HG03175 (cell line): ENCODE data around the gene PAPSS1.
A peak's percentile ranks its signal among the peaks of the same experiment; 100 is the strongest.

Source experiments
- ATAC-seq: cut with Tn5 transposase; IDR thresholded peaks from one replicate; pipeline ENCODE4 v1.9.1; 2021; ENCODE audit warnings: mild to moderate bottlenecking, moderate library complexity; ENCODE audit not compliant: unreplicated experiment

PAPSS1 gene

DNA sequence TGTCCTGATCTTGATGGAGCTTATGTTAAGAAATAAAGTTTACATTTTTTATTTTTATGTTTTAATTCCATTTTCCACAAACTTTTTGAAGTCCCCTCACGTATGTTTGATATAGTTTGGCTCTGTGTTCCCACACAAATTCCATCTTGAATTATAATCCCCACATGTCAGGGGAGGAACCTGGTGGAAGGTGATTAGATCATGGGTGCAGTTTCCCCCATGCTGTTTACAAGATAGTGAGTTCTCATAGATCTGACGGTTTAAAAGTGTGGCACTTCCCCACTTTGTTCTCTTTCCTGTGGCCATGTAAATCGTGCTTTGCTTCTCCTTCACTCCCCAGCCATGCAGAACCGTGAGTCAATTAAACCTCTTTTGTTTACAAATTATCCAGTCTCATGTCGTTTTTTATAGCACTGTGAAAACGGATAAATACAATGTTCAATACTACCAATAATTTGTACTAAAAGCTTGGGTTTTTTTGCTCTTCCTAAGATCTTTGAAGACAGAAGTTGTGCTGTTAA is 89.8 kb downstream of the PAPSS1 start:
- no peak for ATAC-seq

GRCh38 chr4:107629318-107629717 is 90.7 kb downstream of the PAPSS1 start:
- no peak for ATAC-seq

- no peak for ATAC-seq
These were observed 94.6 kb downstream of the PAPSS1 start for GRCh38 chr4:107625391-107625902.

GRCh38 chr4:107624024-107624423 is 96.0 kb downstream of the PAPSS1 start:
- ATAC-seq, result no peak

GRCh38 chr4:107622006-107622405 is 98.0 kb downstream of the PAPSS1 start:
- ATAC-seq, result no peak

- no peak for ATAC-seq
These were observed 100.3 kb downstream of the PAPSS1 start for GRCh38 chr4:107619731-107620130.

DNA sequence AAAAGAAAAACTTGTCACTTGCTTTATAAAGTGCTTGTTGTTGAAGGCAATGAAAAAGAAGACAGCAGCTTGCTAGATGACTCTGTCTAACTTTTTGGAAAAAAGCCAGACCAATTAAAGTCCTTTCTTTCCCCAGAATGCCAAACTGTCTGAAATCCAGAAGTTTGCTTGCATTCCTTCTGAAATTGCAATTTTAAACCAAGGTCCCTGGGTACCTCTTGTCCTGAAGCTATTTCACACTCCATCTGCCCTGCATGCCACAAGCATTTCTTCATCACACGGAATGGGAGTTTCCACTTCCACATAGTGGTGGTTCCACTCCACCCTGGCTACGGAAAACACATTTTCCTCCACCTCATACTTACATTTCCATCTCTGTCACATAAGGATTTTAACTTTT is 101.0 kb downstream of the PAPSS1 start:
- ATAC-seq, result no peak

DNA sequence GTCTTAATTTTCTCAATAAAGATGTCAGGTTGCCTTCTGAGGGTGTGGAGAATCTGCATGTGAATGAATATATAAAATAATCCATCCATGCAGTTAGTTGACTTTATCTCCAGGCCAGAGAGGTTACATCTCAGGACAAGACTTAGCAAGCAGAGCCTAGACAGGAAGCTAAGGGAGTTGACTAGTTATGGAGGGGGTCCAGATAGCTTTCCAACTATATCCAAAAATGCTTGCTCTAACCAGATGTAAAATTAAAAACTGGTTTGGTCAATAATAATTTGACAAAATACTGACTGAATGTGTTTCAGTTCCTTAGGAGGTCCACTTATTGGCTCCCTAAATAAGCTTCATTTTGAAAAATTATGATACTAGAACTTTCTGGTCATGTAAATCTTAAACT is 101.4 kb downstream of the PAPSS1 start:
- no peak for ATAC-seq

DNA sequence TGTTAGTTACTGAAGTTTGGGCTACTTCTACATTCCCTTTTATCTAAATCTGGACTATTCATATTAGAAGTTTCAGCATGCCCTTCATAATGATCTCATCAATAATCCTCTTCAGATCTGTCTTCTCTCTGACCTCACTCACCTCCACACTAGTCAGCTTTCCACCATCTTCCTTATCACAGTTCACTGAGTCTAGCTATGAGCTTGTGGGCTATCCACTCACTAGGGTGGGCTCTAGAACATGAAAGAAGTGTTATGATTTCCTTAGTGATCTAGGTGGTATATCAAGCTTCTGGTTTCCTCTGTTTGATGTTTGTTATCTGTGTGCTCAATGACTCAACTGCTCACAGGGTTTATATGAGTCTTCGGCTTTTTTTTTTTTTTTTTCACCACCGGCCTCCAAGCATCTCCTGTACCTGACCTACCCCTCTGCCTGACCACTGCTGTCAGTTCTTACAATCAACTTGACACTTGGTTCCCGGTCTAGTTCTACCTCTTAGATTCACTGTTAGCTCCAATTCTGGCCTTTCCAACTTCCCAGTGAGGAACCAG is 103.1 kb downstream of the PAPSS1 start:
- no peak for ATAC-seq

- no peak for ATAC-seq
These were observed 104.2 kb downstream of the PAPSS1 start for GRCh38 chr4:107615809-107616208.

DNA sequence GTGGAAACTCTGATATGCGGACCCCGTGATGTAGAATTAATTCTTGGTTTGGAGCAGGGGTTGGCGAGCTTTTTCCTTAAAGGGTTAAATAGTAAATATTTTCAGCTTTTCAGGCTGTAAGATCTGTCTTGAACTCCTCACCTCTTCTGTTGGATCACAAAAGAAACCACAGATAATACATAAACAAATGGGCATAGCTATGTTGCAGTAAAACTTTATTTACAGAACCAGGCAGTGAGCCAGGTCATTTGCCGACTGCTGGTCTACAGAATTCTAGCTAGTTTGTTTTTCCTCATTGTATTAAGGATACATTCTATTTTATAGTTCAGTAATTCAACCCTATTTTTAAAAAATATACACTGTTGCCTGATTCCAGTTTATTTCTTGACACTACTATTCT is 116.6 kb downstream of the PAPSS1 start:
- ATAC-seq, result no peak

DNA sequence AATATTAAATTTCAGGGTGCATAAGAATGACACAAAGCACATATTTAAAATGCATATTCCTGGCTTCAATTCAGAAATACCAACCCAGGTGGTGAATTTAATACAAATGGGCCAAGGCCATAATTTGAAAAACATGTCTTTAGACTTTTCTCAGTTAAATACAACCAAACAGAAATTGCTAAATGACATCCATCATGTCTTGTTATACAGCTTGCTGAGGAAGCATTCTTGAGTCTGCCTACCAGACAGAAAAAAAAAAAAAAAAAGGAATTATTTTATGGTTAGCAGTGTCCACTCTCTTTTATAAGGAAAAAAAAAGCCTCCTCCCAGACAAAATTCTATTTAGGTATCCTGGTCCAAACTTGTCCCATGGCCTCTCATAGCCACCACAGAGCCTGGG is 119.1 kb downstream of the PAPSS1 start:
- no peak for ATAC-seq

DNA sequence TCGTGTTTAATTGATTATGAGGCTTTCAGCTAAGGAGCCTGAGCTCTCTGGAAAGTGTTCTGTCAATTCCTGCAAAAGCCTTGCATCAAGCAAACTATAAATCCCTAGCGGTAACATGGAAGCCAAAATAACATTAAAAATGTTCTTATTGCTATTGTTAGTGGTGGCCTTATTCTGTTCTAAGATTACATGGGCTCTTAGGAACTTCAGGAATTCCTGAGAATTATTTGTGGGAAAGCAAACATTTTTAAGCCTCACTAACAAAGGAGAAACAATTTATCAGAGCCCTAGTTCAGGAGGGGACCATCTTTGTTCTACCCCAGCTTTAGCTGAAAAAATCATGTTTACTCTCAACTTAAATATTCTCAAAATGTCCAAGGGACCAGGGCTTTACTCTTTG is 119.6 kb downstream of the PAPSS1 start:
- no peak for ATAC-seq

DNA sequence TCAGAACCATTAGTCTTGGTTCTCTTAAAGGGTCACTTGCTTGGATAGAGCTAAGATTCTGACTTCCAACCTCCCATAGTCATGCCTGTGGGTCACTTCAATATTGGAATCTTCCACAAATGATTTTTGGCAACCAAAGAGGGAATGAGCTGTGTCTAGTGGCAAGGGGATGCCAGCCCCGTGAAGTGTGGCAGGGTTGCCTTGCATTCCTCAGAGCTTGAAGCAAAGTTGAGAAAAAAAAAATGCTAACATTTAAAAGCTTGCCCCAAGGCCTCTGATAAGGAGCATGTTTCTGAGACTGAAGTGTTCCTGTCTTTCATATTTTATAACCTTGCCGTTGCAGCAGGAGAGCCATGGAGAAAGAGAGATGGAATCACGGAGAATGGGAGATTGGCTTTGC is 120.2 kb downstream of the PAPSS1 start:
- ATAC-seq, result no peak

DNA sequence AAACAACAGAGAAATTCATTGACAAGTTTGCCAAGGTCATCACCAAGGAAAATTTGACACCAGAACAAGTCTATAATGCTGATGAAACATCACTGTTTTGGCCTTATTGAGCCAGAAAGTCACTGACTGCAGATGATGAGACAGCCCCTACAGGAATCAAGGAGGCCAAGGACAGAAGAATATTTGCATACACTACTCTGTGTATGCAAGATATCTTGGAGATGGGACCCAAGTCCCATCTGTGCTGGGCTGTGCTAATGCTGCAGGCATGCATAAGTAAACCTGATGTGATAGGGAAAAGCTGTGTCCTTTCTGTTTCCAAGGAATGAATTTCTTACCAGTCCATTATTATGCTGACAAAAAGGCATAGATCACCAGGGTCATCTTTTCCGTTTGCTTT is 126.8 kb downstream of the PAPSS1 start:
- no peak for ATAC-seq

DNA sequence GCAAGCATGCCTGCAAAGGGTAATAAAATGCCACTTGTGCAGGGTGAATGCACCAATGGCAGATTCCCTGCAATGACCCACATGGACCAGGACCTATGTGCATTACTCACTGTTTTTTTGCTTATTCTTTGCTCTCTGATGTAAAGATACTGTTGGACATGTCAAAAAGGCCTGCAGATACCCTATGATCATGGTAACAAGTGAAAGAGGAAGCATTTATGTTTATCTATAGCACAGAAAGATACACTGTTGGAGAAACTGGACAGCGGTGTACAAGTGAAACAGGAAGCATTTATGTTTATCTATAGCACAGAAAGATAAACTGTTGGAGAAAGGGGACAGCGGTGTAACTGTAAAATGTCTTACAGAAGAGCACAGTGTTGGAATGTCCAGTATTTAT is 127.5 kb downstream of the PAPSS1 start:
- peak; percentile 92 for ATAC-seq

GRCh38 chr4:107589269-107589668 is 130.8 kb downstream of the PAPSS1 start:
- no peak for ATAC-seq

DNA sequence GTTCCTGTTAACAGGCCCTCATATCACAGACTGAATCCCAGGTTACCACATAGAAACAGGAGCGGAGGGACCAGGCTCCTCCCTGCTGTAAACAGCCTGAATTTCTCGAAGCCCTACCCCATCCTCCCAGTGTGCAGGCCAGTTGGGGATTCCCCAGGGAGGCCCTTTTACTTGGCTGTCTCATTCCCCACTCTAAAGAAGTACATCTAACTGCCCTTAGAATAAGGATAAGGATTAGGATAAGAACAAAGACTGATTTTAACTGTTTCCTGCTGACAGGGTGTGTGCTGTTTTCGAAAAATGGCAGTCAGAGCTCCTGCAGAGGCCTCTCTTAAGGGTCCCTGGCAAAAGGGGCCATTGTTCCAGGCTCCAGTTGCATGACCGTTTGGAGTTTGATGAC is 133.7 kb downstream of the PAPSS1 start:
- no peak for ATAC-seq

GRCh38 chr4:107579099-107579498 is 140.9 kb downstream of the PAPSS1 start:
- ATAC-seq, result no peak

DNA sequence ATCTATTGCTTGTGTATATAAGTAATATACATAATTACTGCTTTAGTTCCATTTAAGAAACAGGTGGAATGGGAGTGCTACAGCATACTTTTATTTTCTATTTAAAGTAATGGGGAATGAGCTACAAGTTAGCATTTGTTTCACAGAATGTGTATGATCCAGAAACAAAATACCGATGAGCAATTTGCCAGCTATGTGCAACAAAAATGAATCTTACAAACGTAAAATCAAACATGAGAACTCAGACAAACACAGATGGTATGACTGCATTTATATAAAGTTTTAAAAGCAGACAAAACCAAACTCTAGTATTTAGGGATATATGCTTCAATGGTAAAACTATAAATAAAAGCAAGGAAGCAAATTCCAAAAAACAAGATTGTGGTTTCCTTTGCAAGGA is 141.7 kb downstream of the PAPSS1 start:
- no peak for ATAC-seq

DNA sequence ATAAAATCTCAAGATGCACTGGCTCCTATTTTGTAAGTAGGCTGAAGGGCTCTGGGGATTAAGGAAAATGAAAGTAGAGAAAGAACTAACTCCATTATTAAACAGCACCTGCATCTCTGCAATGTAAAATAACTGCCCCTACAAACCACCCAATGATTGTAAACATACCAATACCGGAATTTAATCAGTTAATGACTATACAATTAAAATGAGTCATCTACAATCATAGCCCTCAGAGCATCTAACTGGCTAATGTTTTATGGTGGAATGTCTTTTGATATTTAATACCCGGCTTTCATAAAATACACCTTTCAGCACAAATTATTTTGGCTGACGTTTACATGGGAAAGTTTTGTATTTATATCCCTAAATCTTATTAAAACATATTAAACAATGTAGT is 142.3 kb downstream of the PAPSS1 start:
- no peak for ATAC-seq

- ATAC-seq, result no peak
These were observed 144.8 kb downstream of the PAPSS1 start for GRCh38 chr4:107575243-107575642.

DNA sequence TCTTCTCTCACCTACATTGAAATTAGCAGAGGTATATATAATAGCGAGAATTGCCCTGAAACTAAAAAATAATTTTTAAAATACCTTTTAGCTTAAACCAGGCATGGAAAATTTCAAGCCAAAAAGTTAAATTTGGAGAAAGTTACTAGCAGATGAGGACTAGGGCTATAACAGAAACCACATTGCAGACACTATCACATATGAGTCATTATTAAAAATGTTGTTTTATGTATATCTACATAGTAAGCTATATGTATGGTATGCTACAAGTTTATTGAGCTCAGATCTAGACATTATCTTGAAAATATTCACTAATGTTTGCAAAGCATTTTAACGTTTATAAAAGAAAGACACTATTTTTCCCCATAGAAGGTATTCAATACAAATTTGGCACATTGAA is 147.8 kb downstream of the PAPSS1 start:
- ATAC-seq, result no peak
